Activated CD8-positive, alpha-beta T cell treated with anti-CD3 and anti-CD28 coated beads, Interleukin-2, amount 10 ng/mL, durations not matched to agents 7 days and 5 days (primary cell): Measurements from ENCODE around the gene PPM1L. TPM values are rescaled to one million over a fixed set of nuclear protein-coding genes. Genes with fewer than 3 reads are reported as not detected.

Experiments
- ATAC-seq: fragments of 150-1000 bp; cut with Tn5 transposase; one replicate; pipeline ENCODE4 v1.10.0; 2021; ENCODE audit warnings: moderate library complexity
- CTCF ChIA-PET: fragments of 350-600 bp; sonication (Branson Sonifier 250); formaldehyde crosslinking; loops from one replicate; lab custom pipeline; 2021; ENCODE audit warnings: antibody characterized with exemption; lab: Charles Lee
- POLR2A ChIA-PET: fragments of 350-600 bp; sonication (Branson Sonifier 250); formaldehyde crosslinking; loops from one replicate; lab custom pipeline; 2021; ENCODE audit warnings: antibody characterized with exemption; lab: Charles Lee
- DNase-seq: peaks from one replicate; pipeline ENCODE4 v3.0.0-alpha.2; 2020
- H3K27ac Mint-ChIP-seq: one replicate; pipeline ENCODE4 v1.8.0; 2021; ENCODE audit warnings: mild to moderate bottlenecking, mixed read lengths
- H3K27me3 Mint-ChIP-seq: one replicate; pipeline ENCODE4 v1.8.0; 2021; ENCODE audit warnings: low read depth, mixed read lengths
- H3K36me3 Mint-ChIP-seq: one replicate; pipeline ENCODE4 v1.8.0; 2021; ENCODE audit warnings: low read depth, mixed read lengths
- H3K4me1 Mint-ChIP-seq: one replicate; pipeline ENCODE4 v1.8.0; 2021; ENCODE audit warnings: low read depth, mixed read lengths
- H3K4me3 Mint-ChIP-seq: one replicate; pipeline ENCODE4 v1.8.0; 2021; ENCODE audit warnings: mild to moderate bottlenecking, mixed read lengths
- H3K9me3 Mint-ChIP-seq: one replicate; pipeline ENCODE4 v1.8.0; 2022; ENCODE audit warnings: mixed read lengths; ENCODE audit not compliant: insufficient read depth
- total RNA-seq, 2 experiments: library from RNA; stranded (reverse); gene quantifications; one replicate each; pipeline ENCODE4 v1.2.3, GENCODE V29; 2021

Gene PPM1L
- total RNA-seq, 2 experiments from 2014 or later, result 3.8 to 3.9 TPM

DNA sequence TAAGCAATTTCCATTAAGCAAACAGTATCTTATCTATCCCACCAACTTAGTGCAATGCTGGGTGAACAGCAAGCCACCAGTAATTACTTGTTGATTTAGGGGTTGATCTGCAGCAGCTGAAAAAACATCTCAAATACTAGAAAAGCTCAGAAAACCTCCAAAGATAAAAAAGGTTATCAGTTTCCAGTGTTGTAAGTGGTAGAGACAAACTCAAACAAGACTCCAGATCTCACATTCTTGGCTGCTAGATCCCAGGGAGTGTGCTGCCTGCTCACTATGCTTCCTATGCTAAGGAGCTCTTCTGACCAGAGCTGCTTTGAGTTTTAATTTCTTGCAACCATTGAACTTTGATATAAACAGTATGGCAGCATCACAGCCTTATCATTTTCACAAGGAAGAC, 337.9 kb downstream of the PPM1L start:
- no peak for DNase-seq

GRCh38 chr3:161096771-161097367, 340.8 kb downstream of the PPM1L start:
- Mint-ChIP-seq H3K27me3 (no peaks in the 10 kb centered on the region), H3K36me3 (peaks cover 26% of the 10 kb centered on the region), H3K27ac (no peak overlapping the region), H3K9me3 (no peaks in the 10 kb centered on the region), H3K4me1 (no peaks in the 10 kb centered on the region), H3K4me3 (no peak overlapping the region)
- POLR2A ChIA-PET, result no interaction called here
- DNase-seq (peak; percentile 39), ATAC-seq (no peak)
- CTCF ChIA-PET, result interaction anchor here (0.8 to 1.7 kb wide), 9 partner anchors 13 to 326 kb away, joined by 3 to 5 read pairs (median 4); partner anchors contain the start of gene NMD3

More for the DNA sequence above, 337.9 kb downstream of the PPM1L start:
- H3K9me3 Mint-ChIP-seq, result no peaks in the 10 kb centered on the region
- no peak overlapping the region for H3K4me3 Mint-ChIP-seq
- ChIA-PET POLR2A (interaction anchor here (0.6 kb wide), 1 partner anchor 1604 kb away, joined by 3 read pairs; no protein-coding TSS in a partner anchor), CTCF (no interaction called here)
- no peak for ATAC-seq
- H3K4me1 Mint-ChIP-seq, result no peaks in the 10 kb centered on the region
- no peak overlapping the region for H3K27ac Mint-ChIP-seq
- H3K27me3 Mint-ChIP-seq, result no peaks in the 10 kb centered on the region
- H3K36me3 Mint-ChIP-seq, result peaks cover 22% of the 10 kb centered on the region

GRCh38 chr3:161100994-161101393, 345.0 kb downstream of the PPM1L start:
- H3K4me1 Mint-ChIP-seq, result peaks cover 17% of the 10 kb centered on the region
- H3K36me3 Mint-ChIP-seq, result peaks cover 39% of the 10 kb centered on the region
- no peak for DNase-seq
- H3K4me3 Mint-ChIP-seq, result no peak overlapping the region
- H3K27ac Mint-ChIP-seq, result no peak overlapping the region
- H3K27me3 Mint-ChIP-seq, result peaks cover 9% of the 10 kb centered on the region
- ChIA-PET POLR2A (no interaction called here), CTCF (interaction anchor here (1.4 kb wide), 1 partner anchor 173 kb away, joined by 3 read pairs; no protein-coding TSS in a partner anchor)
- H3K9me3 Mint-ChIP-seq, result no peaks in the 10 kb centered on the region
- ATAC-seq, result no peak

DNA sequence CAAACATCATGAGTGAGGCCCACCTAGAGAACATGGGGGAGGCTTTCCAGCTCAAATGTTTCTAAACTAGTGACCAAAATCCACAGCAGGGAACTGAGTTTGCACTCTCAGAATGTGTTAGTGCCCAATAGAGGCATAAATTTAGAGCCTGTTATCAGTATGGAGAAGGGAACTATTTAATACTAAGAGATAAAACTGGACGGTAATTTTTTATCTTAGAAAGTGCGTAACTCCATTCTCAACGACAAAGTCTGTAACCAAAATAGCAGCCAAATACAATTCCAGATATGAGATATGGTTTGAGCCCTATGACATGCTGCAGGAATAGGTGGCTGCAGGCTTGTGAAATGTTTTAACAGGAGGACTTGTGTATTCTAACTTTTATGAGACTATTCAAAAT, 345.6 kb downstream of the PPM1L start:
- CTCF ChIA-PET, result interaction anchor here (1.0 kb wide), 1 partner anchor 14 kb away, joined by 3 read pairs; no protein-coding TSS in a partner anchor
- Mint-ChIP-seq H3K9me3 (no peaks in the 10 kb centered on the region), H3K27ac (no peak overlapping the region), H3K4me3 (no peak overlapping the region), H3K27me3 (peaks cover 9% of the 10 kb centered on the region), H3K36me3 (peaks cover 39% of the 10 kb centered on the region), H3K4me1 (peaks cover 17% of the 10 kb centered on the region)
- DNase-seq (no peak), ATAC-seq (no peak)
- POLR2A ChIA-PET, result no interaction called here

GRCh38 chr3:161103776-161104385, 347.9 kb downstream of the PPM1L start:
- POLR2A ChIA-PET, result no interaction called here
- Mint-ChIP-seq H3K27me3 (peaks cover 11% of the 10 kb centered on the region), H3K27ac (no peak overlapping the region), H3K4me1 (peaks cover 33% of the 10 kb centered on the region), H3K9me3 (no peaks in the 10 kb centered on the region), H3K4me3 (peak overlapping the region; percentile 82), H3K36me3 (peaks cover 36% of the 10 kb centered on the region)
- CTCF ChIA-PET, result interaction anchor here (0.6 kb wide), 1 partner anchor 171 kb away, joined by 3 read pairs; no protein-coding TSS in a partner anchor
- DNase-seq, result no peak
- no peak for ATAC-seq

GRCh38 chr3:161104561-161105551, 348.8 kb downstream of the PPM1L start, which contains the start of gene B3GALNT1:
Gene B3GALNT1, minus strand, starts transcription at chr3:161105349. Its CDS starts 18,595 bp downstream, at chr3:161086754.
- DNase-seq (peak; percentile 63), ATAC-seq (peak; percentile 84)
- H3K36me3 Mint-ChIP-seq, result peaks cover 28% of the 10 kb centered on the region
- no peaks in the 10 kb centered on the region for H3K9me3 Mint-ChIP-seq
- ChIA-PET CTCF (interaction anchor here (0.6 to 0.8 kb wide), 3 partner anchors 9 to 170 kb away, joined by 3 read pairs; no protein-coding TSS in a partner anchor), POLR2A (no interaction called here)
- H3K27ac Mint-ChIP-seq, result peak within 1 kb of the TSS; percentile 66
- peaks cover 11% of the 10 kb centered on the region for H3K27me3 Mint-ChIP-seq
- H3K4me3 Mint-ChIP-seq, result peak within 1 kb of the TSS; percentile 82
- peaks cover 33% of the 10 kb centered on the region for H3K4me1 Mint-ChIP-seq

GRCh38 chr3:161107311-161107710, 351.3 kb downstream of the PPM1L start:
- no peaks in the 10 kb centered on the region for H3K9me3 Mint-ChIP-seq
- H3K27me3 Mint-ChIP-seq, result peaks cover 21% of the 10 kb centered on the region
- DNase-seq (no peak), ATAC-seq (no peak)
- H3K36me3 Mint-ChIP-seq, result peaks cover 19% of the 10 kb centered on the region
- H3K27ac Mint-ChIP-seq, result no peak overlapping the region
- ChIA-PET POLR2A (interaction anchor here (0.7 kb wide), 1 partner anchor 115 kb away, joined by 3 read pairs; no protein-coding TSS in a partner anchor), CTCF (interaction anchor here (1.0 to 1.5 kb wide), 3 partner anchors 8 to 150 kb away, joined by 3 to 4 read pairs (median 4); no protein-coding TSS in a partner anchor)
- peaks cover 33% of the 10 kb centered on the region for H3K4me1 Mint-ChIP-seq
- no peak overlapping the region for H3K4me3 Mint-ChIP-seq

DNA sequence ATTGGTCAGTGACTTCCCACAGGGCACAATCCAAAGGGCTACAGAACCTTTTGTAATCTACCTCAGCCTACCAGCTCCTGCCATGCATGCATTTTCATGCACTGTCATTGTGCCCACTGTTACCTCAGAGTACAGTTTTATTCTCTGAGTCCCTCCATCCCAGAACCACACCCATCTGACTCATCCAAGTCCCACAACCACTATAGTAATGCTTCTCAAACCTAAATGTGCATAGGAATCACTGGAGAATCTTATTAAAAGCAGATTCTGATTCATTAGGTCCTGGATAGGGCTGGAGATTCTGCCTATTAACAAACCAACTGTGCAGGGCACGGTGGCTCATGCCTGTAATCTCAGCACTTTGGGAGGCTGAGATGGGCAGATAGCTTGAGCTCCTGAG, 352.8 kb downstream of the PPM1L start:
- Mint-ChIP-seq H3K27me3 (peaks cover 25% of the 10 kb centered on the region), H3K36me3 (peaks cover 11% of the 10 kb centered on the region), H3K27ac (no peak overlapping the region), H3K4me3 (no peak overlapping the region), H3K9me3 (no peaks in the 10 kb centered on the region), H3K4me1 (peaks cover 31% of the 10 kb centered on the region)
- DNase-seq (no peak), ATAC-seq (no peak)
- ChIA-PET POLR2A (no interaction called here), CTCF (interaction anchor here (1.4 kb wide), 1 partner anchor 12 kb away, joined by 4 read pairs; no protein-coding TSS in a partner anchor)

DNA sequence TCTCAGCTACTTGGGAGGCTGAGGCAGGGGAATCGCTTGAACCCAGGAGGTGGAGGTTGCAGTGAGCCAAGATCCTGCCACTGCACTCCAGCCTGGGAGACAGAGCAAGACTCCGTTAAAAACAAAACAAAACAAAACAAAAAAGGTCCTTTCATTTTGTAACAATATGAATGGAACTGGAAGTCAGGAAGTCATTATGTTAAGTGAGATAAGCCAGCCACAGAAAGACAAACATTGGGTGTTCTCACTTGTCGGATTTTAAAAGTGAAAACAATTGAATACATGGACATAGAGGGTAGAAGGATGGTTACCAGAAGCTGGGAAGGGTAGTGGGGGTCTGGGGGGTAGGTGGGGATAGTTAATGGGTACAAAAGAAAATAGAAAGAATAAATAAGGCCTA, 361.6 kb downstream of the PPM1L start:
- no peak for DNase-seq
- H3K9me3 Mint-ChIP-seq, result peaks cover 12% of the 10 kb centered on the region
- no peaks in the 10 kb centered on the region for H3K4me1 Mint-ChIP-seq
- peaks cover 15% of the 10 kb centered on the region for H3K27me3 Mint-ChIP-seq
- ChIA-PET CTCF (no interaction called here), POLR2A (no interaction called here)
- no peak for ATAC-seq
- H3K36me3 Mint-ChIP-seq, result peaks cover 4% of the 10 kb centered on the region
- no peak overlapping the region for H3K27ac Mint-ChIP-seq
- H3K4me3 Mint-ChIP-seq, result no peak overlapping the region

GRCh38 chr3:161126495-161126894, 370.5 kb downstream of the PPM1L start:
- H3K4me1 Mint-ChIP-seq, result no peaks in the 10 kb centered on the region
- DNase-seq, result no peak
- peaks cover 18% of the 10 kb centered on the region for H3K9me3 Mint-ChIP-seq
- no peak overlapping the region for H3K27ac Mint-ChIP-seq
- H3K27me3 Mint-ChIP-seq, result peaks cover 8% of the 10 kb centered on the region
- ChIA-PET CTCF (no interaction called here), POLR2A (no interaction called here)
- no peak for ATAC-seq
- no peak overlapping the region for H3K4me3 Mint-ChIP-seq
- peaks cover 2% of the 10 kb centered on the region for H3K36me3 Mint-ChIP-seq
